OCI-LY3 (cell line): ENCODE results near the gene MLST8.

Experiments
- H2AFZ ChIP-seq: fragments of 200-600, 300-600 bp; shearing (Covaris generic); 2 replicates; pipeline ENCODE4 v1.6.0; 2014; ENCODE audit warnings: antibody characterized with exemption, low read depth, low read length
- H3K27ac ChIP-seq: fragments of 200-600, 300-600 bp; sonication (generic); 2 replicates; pipeline ENCODE4 v1.5.1; 2014; ENCODE audit warnings: mild to moderate bottlenecking, low read length, moderate library complexity, mixed read lengths
- H3K27me3 ChIP-seq: fragments of 200-600, 300-600 bp; sonication (generic); 2 replicates; pipeline ENCODE4 v1.6.1; 2014; ENCODE audit warnings: low read depth, low read length, mixed read lengths
- H3K36me3 ChIP-seq: fragments of 200-600, 300-600 bp; sonication (generic); replicated peaks from 2 replicates; pipeline ENCODE3; 2014; ENCODE audit warnings: low read depth, low read length, mixed read lengths
- H3K4me1 ChIP-seq: fragments of 300-600, 200-600 bp; sonication (generic); 2 replicates; pipeline ENCODE4 v1.6.1; 2014; ENCODE audit warnings: low read length, mixed read lengths
- H3K4me2 ChIP-seq: fragments of 200-600, 300-600 bp; sonication (generic); 2 replicates; pipeline ENCODE4 v1.6.1; 2014; ENCODE audit warnings: low read length, mixed read lengths
- H3K4me3 ChIP-seq: fragments of 300-600, 200-600 bp; sonication (generic); 2 replicates; pipeline ENCODE4 v1.5.1; 2014; ENCODE audit warnings: antibody characterized with exemption, mild to moderate bottlenecking, low read length, moderate library complexity
- H3K79me2 ChIP-seq: fragments of 300-600, 200-600 bp; shearing (Covaris generic); 2 replicates; pipeline ENCODE4 v1.6.1; 2014; ENCODE audit warnings: mild to moderate bottlenecking, low read length, mixed read lengths
- H3K9ac ChIP-seq: fragments of 300-600, 200-600 bp; shearing (Covaris generic); 2 replicates; pipeline ENCODE4 v1.6.0; 2014; ENCODE audit warnings: mild to moderate bottlenecking, low read length, moderate library complexity
- H3K9me3 ChIP-seq: fragments of 200-600, 300-600 bp; shearing (Covaris generic); 2 replicates; pipeline ENCODE4 v1.6.1; 2014; ENCODE audit warnings: low read length, mixed read lengths; ENCODE audit not compliant: insufficient read depth
- H4K20me1 ChIP-seq: fragments of 200-600, 300-600 bp; sonication (generic); 2 replicates; pipeline ENCODE4 v1.6.1; 2016; ENCODE audit warnings: low read length, mixed read lengths; ENCODE audit not compliant: insufficient read depth
- CTCF ChIP-seq: fragments of 200-600, 300-600 bp; sonication (generic); IDR thresholded peaks from 2 replicates; pipeline ENCODE4 v1.5.1; 2014; ENCODE audit warnings: antibody characterized with exemption, low read length, low read depth
- EZH2phosphoT487 ChIP-seq: fragments of 200-600 bp; shearing (Covaris generic); IDR thresholded peaks from 2 replicates; pipeline ENCODE4 v1.6.1; 2018; ENCODE audit warnings: antibody characterized with exemption, mixed run types, low read depth

The MLST8 gene

GRCh38 chr16:2231016-2231931 lies 26.0 kb downstream of the MLST8 start:
- no peak for TF ChIP-seq CTCF
- TF ChIP-seq EZH2phosphoT487 = no peak
- peaks cover 16% of the 10 kb centered on the region for H3K36me3 ChIP-seq
- no peaks in the 10 kb centered on the region for H3K4me1 ChIP-seq
- H3K4me2 ChIP-seq = no peak overlapping the region
- H3K27me3 ChIP-seq = no peaks in the 10 kb centered on the region
- peaks cover 22% of the 10 kb centered on the region for H3K79me2 ChIP-seq
- no peak overlapping the region for H3K9ac ChIP-seq
- no peak overlapping the region for H2AFZ ChIP-seq
- no peak overlapping the region for H3K4me3 ChIP-seq
- H3K27ac ChIP-seq = no peak overlapping the region
- no peaks in the 10 kb centered on the region for H3K9me3 ChIP-seq
- H4K20me1 ChIP-seq = peaks cover 10% of the 10 kb centered on the region

- H3K4me3 ChIP-seq = no peak overlapping the region
- no peak overlapping the region for H3K9ac ChIP-seq
- TF ChIP-seq CTCF (no peak), EZH2phosphoT487 (no peak)
- no peaks in the 10 kb centered on the region for H3K4me1 ChIP-seq
- peaks cover 12% of the 10 kb centered on the region for H3K79me2 ChIP-seq
- peaks cover 22% of the 10 kb centered on the region for H3K36me3 ChIP-seq
- no peaks in the 10 kb centered on the region for H3K9me3 ChIP-seq
- H3K27me3 ChIP-seq = no peaks in the 10 kb centered on the region
- H3K4me2 ChIP-seq = no peak overlapping the region
- peaks cover 4% of the 10 kb centered on the region for H4K20me1 ChIP-seq
- H3K27ac ChIP-seq = no peak overlapping the region
- no peak overlapping the region for H2AFZ ChIP-seq
These were observed 27.1 kb downstream of the MLST8 start for GRCh38 chr16:2232094-2232990.

GRCh38 chr16:2233046-2233775 lies 28.0 kb downstream of the MLST8 start:
- peaks cover 20% of the 10 kb centered on the region for H3K36me3 ChIP-seq
- no peak overlapping the region for H3K4me2 ChIP-seq
- H4K20me1 ChIP-seq = no peaks in the 10 kb centered on the region
- TF ChIP-seq CTCF (no peak), EZH2phosphoT487 (no peak)
- no peak overlapping the region for H3K9ac ChIP-seq
- no peak overlapping the region for H3K4me3 ChIP-seq
- no peak overlapping the region for H3K27ac ChIP-seq
- H3K4me1 ChIP-seq = no peaks in the 10 kb centered on the region
- H3K79me2 ChIP-seq = peaks cover 6% of the 10 kb centered on the region
- no peaks in the 10 kb centered on the region for H3K27me3 ChIP-seq
- H2AFZ ChIP-seq = no peak overlapping the region
- no peaks in the 10 kb centered on the region for H3K9me3 ChIP-seq
